Liver (tissue), 9 donors: Measurements from ENCODE around the gene TMEM221. TPM values are rescaled to one million over a fixed set of nuclear protein-coding genes. Genes with fewer than 3 reads are reported as not detected.
A peak's percentile ranks its signal among the peaks of the same experiment; 100 is the strongest.

Experiments used
- DNase-seq: peaks from one replicate; pipeline ENCODE4 v3.0.0-alpha.2; 2017; ENCODE audit warnings: low spot score
- H3K27ac ChIP-seq, 2 donors: one replicate each; pipeline ENCODE4 v1.7.0; 2013; ENCODE audit warnings: inconsistent platforms in 2 of 2, low read length in 2 of 2, control low read depth in 1 of 2, low read depth in 1 of 2, mild to moderate bottlenecking in 1 of 2
- H3K27me3 ChIP-seq, 4 donors: one replicate each; pipeline versions ENCODE4 v1.6.1 to v1.7.0; 2013; ENCODE audit warnings: low read length in 3 of 4, inconsistent platforms in 1 of 4, mild to moderate bottlenecking in 1 of 4, moderate library complexity in 1 of 4; ENCODE audit not compliant: control insufficient read depth in 4 of 4, insufficient read depth in 4 of 4
- H3K36me3 ChIP-seq, 4 donors: one replicate each; pipeline versions ENCODE4 v1.6.1 to v1.7.0; 2013; ENCODE audit warnings: low read length in 3 of 4, mild to moderate bottlenecking in 3 of 4, low read depth in 1 of 4, moderate library complexity in 1 of 4; ENCODE audit not compliant: control insufficient read depth in 4 of 4, insufficient read depth in 3 of 4
- H3K4me1 ChIP-seq, 4 donors: one replicate each; pipeline versions ENCODE4 v1.6.1 to v1.7.0; 2013; ENCODE audit warnings: low read length in 3 of 4, mild to moderate bottlenecking in 3 of 4, moderate library complexity in 1 of 4; ENCODE audit not compliant: control insufficient read depth in 4 of 4, insufficient read depth in 4 of 4
- H3K4me3 ChIP-seq, 3 donors: one replicate each; pipeline versions ENCODE4 v1.6.1 to v1.7.0; 2013; ENCODE audit warnings: low read length in 3 of 3, control low read depth in 1 of 3, low read depth in 1 of 3, mild to moderate bottlenecking in 1 of 3
- H3K9ac ChIP-seq, 2 donors: one replicate each; pipeline ENCODE4 v1.7.0; 2013; ENCODE audit warnings: low read length in 2 of 2, mild to moderate bottlenecking in 2 of 2, moderate library complexity in 2 of 2, control low read depth in 1 of 2, low read depth in 1 of 2
- H3K9me3 ChIP-seq, 4 donors: one replicate each; pipeline versions ENCODE4 v1.6.1 to v1.7.0; 2013; ENCODE audit warnings: low read length in 3 of 4; ENCODE audit not compliant: control insufficient read depth in 4 of 4
- CTCF ChIP-seq: fragments of 150-350 bp; IDR thresholded peaks from 2 replicates; pipeline ENCODE4 v1.5.1; 2017; ENCODE audit warnings: improper control_type of control experiment, low read depth, low read length; ENCODE audit not compliant: missing input control
- EGR1 ChIP-seq, 2 donors: IDR thresholded peaks; 2 replicates each; pipeline ENCODE4 v1.6.1; 2016 to 2018; ENCODE audit warnings: antibody characterized with exemption in 2 of 2, low read depth in 2 of 2
- GABPA ChIP-seq, 2 donors: IDR thresholded peaks in 1 of 2; conservative IDR thresholded peaks in 1 of 2; 2 replicates each; pipeline ENCODE4 v1.6.1; 2016; ENCODE audit warnings: antibody characterized with exemption in 2 of 2, mild to moderate bottlenecking in 1 of 2, moderate library complexity in 1 of 2
- HNF4A ChIP-seq, 2 donors: conservative IDR thresholded peaks; 2 replicates each; pipeline ENCODE4 v1.6.1; 2016; ENCODE audit warnings: antibody characterized with exemption in 2 of 2, mild to moderate bottlenecking in 2 of 2
- JUND ChIP-seq, 2 donors: IDR thresholded peaks; 2 replicates each; pipeline ENCODE4 v1.6.1; 2016; ENCODE audit warnings: antibody characterized with exemption in 2 of 2
- MAX ChIP-seq: IDR thresholded peaks from 2 replicates; pipeline ENCODE4 v1.6.1; 2016; ENCODE audit warnings: antibody characterized with exemption
- RAD21 ChIP-seq, 2 donors: IDR thresholded peaks; 2 replicates each; pipeline ENCODE4 v1.6.1; 2016; ENCODE audit warnings: antibody characterized with exemption in 2 of 2, mild to moderate bottlenecking in 2 of 2
- REST ChIP-seq: IDR thresholded peaks from 2 replicates; pipeline ENCODE4 v1.6.1; 2016; ENCODE audit warnings: antibody characterized with exemption, mild to moderate bottlenecking
- RXRA ChIP-seq, 2 donors: IDR thresholded peaks; 2 replicates each; pipeline ENCODE4 v1.6.1; 2017 to 2018; ENCODE audit warnings: antibody characterized with exemption in 2 of 2, mild to moderate bottlenecking in 1 of 2
- SP1 ChIP-seq: IDR thresholded peaks from 2 replicates; pipeline ENCODE4 v1.6.1; 2018; ENCODE audit warnings: antibody characterized with exemption, mild to moderate bottlenecking
- YY1 ChIP-seq: IDR thresholded peaks from 2 replicates; pipeline ENCODE4 v1.6.1; 2016; ENCODE audit warnings: antibody characterized with exemption, mild to moderate bottlenecking
- ZBTB33 ChIP-seq: IDR thresholded peaks from 2 replicates; pipeline ENCODE4 v1.6.1; 2016; ENCODE audit warnings: antibody characterized with exemption
- WGBS: extraction: QIAGEN DNeasy Blood & Tissue Kit; methylation state at CpG from one replicate; pipeline ENCODE4 v1.1.7; 2013; 5-methylcytosine and 5-hydroxymethylcytosine counted together
- polyA plus RNA-seq, 2 donors: library from polyadenylated mRNA; stranded (reverse) in 1 of 2; unstranded in 1 of 2; fragments of 200-250 nt in 1 of 2; fragments of >200 nt in 1 of 2; fragmentation: Nextera tagmentation in 1 of 2; extraction: Ambion mirVana in 1 of 2; gene quantifications; one replicate each; pipeline versions ENCODE4 v1.2.1 to v1.2.3, GENCODE V29; 2013 to 2015
- total RNA-seq, 2 donors: library from RNA; depleted of rRNA; stranded (reverse); fragments of >200 nt; gene quantifications; one replicate each; pipeline ENCODE4 v1.2.3, GENCODE V29; 2014
- donor health status: healthy.
- donor health status: healthy.
- donor health status: healthy.
- donor health status: healthy.
- donor health status: healthy.

TMEM221 gene
- total and polyA plus RNA-seq, 4 donors, result 0.06 to 0.15 (median 0.11) TPM

- no peak within 1 kb of the TSS for H3K9ac ChIP-seq
- peaks cover 5 to 14% (median 11%) of the 10 kb centered on the region in 4 donors for H3K4me1 ChIP-seq
- H3K27ac ChIP-seq, result peak within 1 kb of the TSS; percentile 80 to 95
- H3K36me3 ChIP-seq, result no peaks in the 10 kb centered on the region
- TF ChIP-seq GABPA (IDR thresholded peaks at IDR 0.05 in 1 of 2, conservative IDR thresholded peaks at IDR 0.05 in 1 of 2) (peak in 1 of 2 donors; percentile 49), REST (peak; percentile 63), HNF4A (conservative IDR thresholded peaks at IDR 0.05) (peak; percentile 47 to 61), SP1 (peak; percentile 91), MAX (peak; percentile 57), YY1 (no peak), ZBTB33 (no peak), JUND (IDR thresholded peaks at IDR 0.05) (no peak), RAD21 (IDR thresholded peaks at IDR 0.05) (no peak), RXRA (IDR thresholded peaks at IDR 0.05) (peak in 1 of 2 donors; percentile 34), EGR1 (IDR thresholded peaks at IDR 0.05; ENCODE audit: low read depth in 2 of 2) (peak; percentile 55 to 86), CTCF (no peak)
- H3K27me3 ChIP-seq, result no peaks in the 10 kb centered on the region
- under 1% methylated on average over 67 of the region's 67 CpGs for WGBS
- H3K4me3 ChIP-seq, result peak within 1 kb of the TSS; percentile 76 to 93 (median 83)
- peak; percentile 92 for DNase-seq
- no peaks in the 10 kb centered on the region for H3K9me3 ChIP-seq
Measured at GRCh38 chr19:17470068-17470841, 21.8 kb upstream of the TMEM221 start, which contains the start of gene SLC27A1. TSS of gene SLC27A1 (plus strand) at chr19:17470524. CDS start at chr19:17470541, 17 bp downstream.

GRCh38 chr19:17469481-17470067 lies 21.1 kb upstream of the TMEM221 start:
- WGBS, result 1% methylated on average over 31 of the region's 31 CpGs
- Histone ChIP-seq H3K36me3 (no peaks in the 10 kb centered on the region), H3K9me3 (no peaks in the 10 kb centered on the region), H3K4me3 (peak overlapping the region; percentile 73 to 93 (median 83)), H3K4me1 (peaks cover 5 to 14% (median 11%) of the 10 kb centered on the region in 4 donors), H3K27ac (peak overlapping the region; percentile 80 to 95), H3K27me3 (no peaks in the 10 kb centered on the region), H3K9ac (no peak overlapping the region)
- no peak for TF ChIP-seq REST
- TF ChIP-seq MAX, result peak; percentile 2
- DNase-seq, result peak; percentile 89
